Spleen (tissue), 11 donors: Measurements from ENCODE around the gene SLC9A7. TPM values are rescaled to one million over a fixed set of nuclear protein-coding genes. Genes with fewer than 3 reads are reported as not detected.
A peak's percentile ranks its signal among the peaks of the same experiment; 100 is the strongest.

Experiments used
- DNase-seq: peaks from one replicate; pipeline ENCODE4 v3.0.0-alpha.2; 2020
- H3K27ac ChIP-seq, 8 donors: fragments of 200-600 bp; sonication (generic) in 7 of 8; 1 replicate in 4 of 8; 2 replicates in 4 of 8; pipeline versions ENCODE4 v1.5.0 to v1.8.0; 2016 to 2021; ENCODE audit warnings: inconsistent platforms in 4 of 8, mild to moderate bottlenecking in 4 of 8, moderate library complexity in 1 of 8
- H3K27me3 ChIP-seq, 7 donors: fragments of 200-600 bp; sonication (generic) in 6 of 7; replicated peaks in 1 of 7; 1 replicate in 4 of 7; 2 replicates in 3 of 7; pipeline versions ENCODE4 v1.5.0 to v1.8.0; 2016 to 2021; ENCODE audit warnings: inconsistent platforms in 3 of 7, mild to moderate bottlenecking in 1 of 7
- H3K36me3 ChIP-seq, 6 donors: fragments of 200-600 bp; sonication (generic) in 5 of 6; 1 replicate in 4 of 6; 2 replicates in 2 of 6; pipeline versions ENCODE4 v1.5.0 to v1.8.0; 2016 to 2021; ENCODE audit warnings: inconsistent platforms in 2 of 6
- H3K4me1 ChIP-seq, 6 donors: fragments of 200-600 bp; sonication (generic) in 5 of 6; 1 replicate in 3 of 6; 2 replicates in 3 of 6; pipeline versions ENCODE4 v1.5.0 to v1.8.0; 2016 to 2021; ENCODE audit warnings: inconsistent platforms in 3 of 6
- H3K4me3 ChIP-seq, 8 donors: fragments of 200-600 bp; sonication (generic) in 7 of 8; 1 replicate in 4 of 8; 2 replicates in 4 of 8; pipeline versions ENCODE4 v1.5.0 to v1.8.0; 2016 to 2021; ENCODE audit warnings: inconsistent platforms in 4 of 8, mild to moderate bottlenecking in 4 of 8, moderate library complexity in 2 of 8
- H3K9me3 ChIP-seq, 8 donors: fragments of 200-600 bp; sonication (generic) in 7 of 8; 1 replicate in 4 of 8; 2 replicates in 4 of 8; pipeline versions ENCODE4 v1.5.0 to v1.8.0; 2016 to 2021; ENCODE audit warnings: inconsistent platforms in 4 of 8
- POLR2A ChIP-seq, 3 donors: fragments of 450-650 bp; IDR thresholded peaks; one replicate each; pipeline ENCODE4 v1.5.1; 2017; ENCODE audit warnings: antibody characterized with exemption in 3 of 3, mild to moderate bottlenecking in 1 of 3
- POLR2AphosphoS5 ChIP-seq, 3 donors: sonication (generic); formaldehyde crosslinking; IDR thresholded peaks; one replicate each; pipeline ENCODE4 v1.5.1; 2017; ENCODE audit warnings: antibody characterized with exemption in 3 of 3
- WGBS, 5 donors: extraction: QIAGEN DNeasy Blood & Tissue Kit in 3 of 5; methylation state at CpG; one replicate each; pipeline versions ENCODE4 v1.1.5 to v1.1.7; 2013 to 2018; 5-methylcytosine and 5-hydroxymethylcytosine counted together
- intact Hi-C: fragments of 100-400 bp; cut with DNase I; formaldehyde crosslinking; loops from one replicate; pipeline ENCODE4 v1.15.0; 2023; ENCODE audit warnings: low total_unique reads
- polyA plus RNA-seq, 3 donors: library from polyadenylated mRNA; stranded (reverse); fragments of 200-250 nt; gene quantifications; one replicate each; pipeline ENCODE4 v1.2.1, GENCODE V29; 2013
- total RNA-seq, 7 donors: library from RNA; depleted of rRNA in 3 of 7; stranded (reverse); fragments of >200 nt in 3 of 7; fragmentation: NEBNext Ultra II Directional in 4 of 7; extraction: Animal tissue kit (Norgen Biotek cat#: 25700) in 4 of 7; gene quantifications; one replicate each; pipeline versions ENCODE4 v1.1.0 to v1.2.1, GENCODE V29; 2016 to 2021
- TF ChIP-seq, protein P1 (sequence below), 11 experiments: fragments of 200-600 bp in 7 of 11; fragments of 450-650 bp in 4 of 11; sonication (generic) in 4 of 11; IDR thresholded peaks in 8 of 11; conservative IDR thresholded peaks in 3 of 11; 1 replicate in 7 of 11; 2 replicates in 4 of 11; pipeline versions ENCODE4 v1.4.0 to v1.8.0; 2016 to 2021; ENCODE audit warnings: antibody characterized with exemption in 11 of 11, inconsistent platforms in 4 of 11, mild to moderate bottlenecking in 1 of 11
- donor health status: healthy with polysubstance abuse.
- donor health status: DM: no; HTN: no; CAD: no; lungs with moderate emphysema.
- donor health status: DM: no; HTN: no; CAD: no.
- donor health status: Bipolar disorder and iron deficiency.
- donor health status: healthy.
- donor health status: DM: no; HTN: no; CAD: no.
- donor health status: DM: yes; HTN: yes; CAD: no.

SLC9A7 gene
- total and polyA plus RNA-seq, 10 donors: 3.2 to 25.2 (median 11.1) TPM

DNA sequence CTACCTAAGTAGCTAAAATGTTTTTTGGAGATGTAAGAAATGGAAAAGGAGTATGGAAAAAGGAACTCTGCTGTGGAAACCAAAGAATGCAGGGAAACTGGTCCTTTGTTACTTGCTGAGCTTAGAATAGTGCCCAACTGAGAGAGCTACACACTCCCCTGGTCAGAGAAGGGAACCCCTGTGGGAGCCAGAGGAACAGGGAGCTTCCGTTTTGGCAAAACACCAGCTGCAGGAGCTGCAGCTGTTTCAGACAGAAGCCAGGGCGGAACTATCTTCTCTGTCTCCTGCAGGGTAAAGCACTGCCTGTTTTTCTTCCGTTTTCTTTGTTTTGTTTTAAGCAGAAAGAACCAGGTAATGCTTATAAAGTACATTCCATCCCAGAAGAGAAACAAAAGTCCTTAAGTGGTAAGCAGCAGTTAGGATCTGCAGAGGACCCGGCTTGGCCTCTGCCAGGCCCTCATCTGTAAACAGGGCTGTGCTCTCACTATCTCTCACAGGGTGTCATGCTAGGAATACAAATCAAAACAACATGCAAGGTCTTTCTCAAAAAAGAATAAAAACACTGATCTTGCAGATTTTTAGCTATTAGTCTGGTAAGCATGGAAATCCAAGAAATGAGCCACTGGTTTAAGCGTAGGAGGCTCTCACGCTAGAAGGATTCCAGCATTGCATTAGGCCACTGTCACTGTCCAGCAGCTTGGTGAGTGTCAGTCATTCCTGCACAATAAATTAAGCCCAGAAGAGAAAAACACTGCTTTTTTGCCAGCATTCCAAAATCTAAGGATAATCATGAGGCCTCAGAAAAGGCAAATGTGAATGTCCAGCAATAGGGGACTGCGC, 109.3 kb downstream of the SLC9A7 start:
- Histone ChIP-seq H3K27me3 (peaks cover 0 to 6% (median 0%) of the 10 kb centered on the region in 7 donors), H3K4me3 (peak overlapping the region in 1 of 8 donors; percentile 9), H3K36me3 (peaks cover 0 to 10% (median 0%) of the 10 kb centered on the region in 6 donors), H3K27ac (peak overlapping the region; percentile 19 to 82 (median 56)), H3K9me3 (no peaks in the 10 kb centered on the region), H3K4me1 (peaks cover 7 to 44% (median 20%) of the 10 kb centered on the region in 6 donors)
- TF ChIP-seq, protein P1, sequence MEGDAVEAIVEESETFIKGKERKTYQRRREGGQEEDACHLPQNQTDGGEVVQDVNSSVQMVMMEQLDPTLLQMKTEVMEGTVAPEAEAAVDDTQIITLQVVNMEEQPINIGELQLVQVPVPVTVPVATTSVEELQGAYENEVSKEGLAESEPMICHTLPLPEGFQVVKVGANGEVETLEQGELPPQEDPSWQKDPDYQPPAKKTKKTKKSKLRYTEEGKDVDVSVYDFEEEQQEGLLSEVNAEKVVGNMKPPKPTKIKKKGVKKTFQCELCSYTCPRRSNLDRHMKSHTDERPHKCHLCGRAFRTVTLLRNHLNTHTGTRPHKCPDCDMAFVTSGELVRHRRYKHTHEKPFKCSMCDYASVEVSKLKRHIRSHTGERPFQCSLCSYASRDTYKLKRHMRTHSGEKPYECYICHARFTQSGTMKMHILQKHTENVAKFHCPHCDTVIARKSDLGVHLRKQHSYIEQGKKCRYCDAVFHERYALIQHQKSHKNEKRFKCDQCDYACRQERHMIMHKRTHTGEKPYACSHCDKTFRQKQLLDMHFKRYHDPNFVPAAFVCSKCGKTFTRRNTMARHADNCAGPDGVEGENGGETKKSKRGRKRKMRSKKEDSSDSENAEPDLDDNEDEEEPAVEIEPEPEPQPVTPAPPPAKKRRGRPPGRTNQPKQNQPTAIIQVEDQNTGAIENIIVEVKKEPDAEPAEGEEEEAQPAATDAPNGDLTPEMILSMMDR (IDR thresholded peaks at IDR 0.05 in 8 of 11, conservative IDR thresholded peaks at IDR 0.05 in 3 of 11): peak in 1 of 11 experiments; percentile 15
- TF ChIP-seq POLR2A (IDR thresholded peaks at IDR 0.05): no peak
- peak in 1 of 3 donors; percentile 56 for TF ChIP-seq POLR2AphosphoS5 (IDR thresholded peaks at IDR 0.05)
- WGBS, 5 donors: 33 to 54% (median 40%) methylated on average over 7 of the region's 7 CpGs
- no peak for DNase-seq
- intact Hi-C loops: loop anchor here (10.0 kb wide), 1 partner anchor 75 kb away; the partner anchor contains the start of gene CHST7

DNA sequence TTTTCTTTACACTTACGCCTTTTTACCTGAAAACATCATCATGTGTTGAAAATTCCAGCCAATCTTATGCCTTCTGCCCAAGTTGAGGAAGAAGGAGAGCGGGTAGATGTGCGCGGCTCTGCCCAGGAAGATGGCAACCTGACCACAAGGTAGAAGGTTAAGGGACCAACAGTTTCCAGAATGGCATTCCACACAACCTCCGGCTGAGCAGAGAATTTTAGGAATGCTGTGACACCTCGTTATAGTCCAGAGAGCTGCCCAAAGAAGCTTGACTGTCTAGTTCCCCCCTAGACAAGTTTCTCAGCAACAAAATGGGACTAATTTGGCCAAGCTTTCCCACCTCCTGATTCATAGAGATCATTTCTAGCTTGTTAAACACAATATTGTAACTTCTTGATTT, 110.3 kb downstream of the SLC9A7 start:
- WGBS, 5 donors: 82 to 88% (median 85%) methylated on average over 6 of the region's 6 CpGs
- H3K27ac ChIP-seq: peak overlapping the region in 6 of 8 donors; percentile 38 to 82 (median 58)

DNA sequence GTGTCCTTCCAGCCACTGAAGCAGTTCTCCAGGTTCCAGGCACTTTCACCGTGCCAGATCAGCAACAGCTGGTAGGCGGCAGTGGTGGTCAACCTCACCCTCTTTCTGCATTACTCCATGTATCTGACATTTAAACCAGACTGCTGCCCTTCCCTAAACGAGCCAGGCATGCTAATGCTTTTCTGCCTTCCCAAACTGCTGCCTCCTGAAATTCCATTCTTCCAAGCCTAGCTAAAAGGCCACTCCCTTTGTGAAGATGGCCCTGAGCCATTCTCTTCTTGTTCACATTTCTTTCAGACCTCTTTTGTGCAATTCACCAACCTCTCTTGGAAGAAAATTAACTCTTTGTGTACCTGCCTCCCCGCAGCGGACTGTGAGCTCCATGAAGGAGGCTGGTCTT, 111.7 kb downstream of the SLC9A7 start:
- WGBS, 5 donors: 74 to 93% (median 80%) methylated on average over 5 of the region's 5 CpGs
- Histone ChIP-seq H3K9me3 (no peaks in the 10 kb centered on the region), H3K36me3 (peaks cover 0 to 10% (median 0%) of the 10 kb centered on the region in 6 donors), H3K4me3 (no peak overlapping the region), H3K27me3 (no peaks in the 10 kb centered on the region), H3K27ac (no peak overlapping the region), H3K4me1 (peaks cover 7 to 43% (median 20%) of the 10 kb centered on the region in 6 donors)
- no peak for TF ChIP-seq POLR2A (IDR thresholded peaks at IDR 0.05)
- no peak for DNase-seq
- intact Hi-C loops: loop anchor here (10.0 kb wide), 1 partner anchor 72 kb away; the partner anchor contains the start of gene CHST7

More for the DNA sequence above, 110.3 kb downstream of the SLC9A7 start:
- Histone ChIP-seq H3K9me3 (no peaks in the 10 kb centered on the region), H3K27me3 (peaks cover 0 to 6% (median 0%) of the 10 kb centered on the region in 7 donors), H3K4me1 (peaks cover 7 to 50% (median 20%) of the 10 kb centered on the region in 6 donors), H3K36me3 (peaks cover 0 to 10% (median 0%) of the 10 kb centered on the region in 6 donors), H3K4me3 (no peak overlapping the region)
- TF ChIP-seq, protein P1 (IDR thresholded peaks at IDR 0.05 in 8 of 11, conservative IDR thresholded peaks at IDR 0.05 in 3 of 11): no peak
- TF ChIP-seq POLR2A (IDR thresholded peaks at IDR 0.05) (no peak), POLR2AphosphoS5 (IDR thresholded peaks at IDR 0.05) (no peak)
- no peak for DNase-seq
- intact Hi-C loops: loop anchor here (10.0 kb wide), 1 partner anchor 74 kb away; the partner anchor contains the start of gene CHST7

DNA sequence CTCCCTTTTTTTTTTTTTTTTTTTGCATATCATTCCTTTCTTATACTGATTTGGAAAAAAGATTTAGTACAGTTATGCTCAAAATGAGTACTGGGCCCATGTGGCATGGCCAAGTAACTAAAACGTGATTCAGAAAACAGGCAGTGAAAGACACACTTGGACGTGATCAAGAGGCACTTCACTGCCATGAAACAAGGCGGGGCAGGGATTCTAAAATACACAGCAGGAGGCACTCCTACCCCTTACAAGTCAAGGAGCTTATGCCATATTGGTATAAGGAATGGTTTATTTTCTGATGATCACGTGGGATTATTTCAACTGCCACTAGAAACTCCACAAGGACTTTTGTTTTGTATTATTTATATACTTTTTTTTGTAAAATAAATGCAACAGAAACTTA, 113.3 kb downstream of the SLC9A7 start:
- peaks cover 6 to 34% (median 17%) of the 10 kb centered on the region in 6 donors for H3K4me1 ChIP-seq
- 68 to 93% (median 89%) methylated on average over 4 of the region's 4 CpGs for WGBS, 5 donors
- H3K9me3 ChIP-seq: no peaks in the 10 kb centered on the region
- H3K36me3 ChIP-seq: peaks cover 0 to 10% (median 0%) of the 10 kb centered on the region in 6 donors
- TF ChIP-seq POLR2AphosphoS5 (IDR thresholded peaks at IDR 0.05) (no peak), POLR2A (IDR thresholded peaks at IDR 0.05) (no peak)
- TF ChIP-seq, protein P1 (IDR thresholded peaks at IDR 0.05 in 8 of 11, conservative IDR thresholded peaks at IDR 0.05 in 3 of 11): no peak
- no peak overlapping the region for H3K27ac ChIP-seq
- intact Hi-C loops: loop anchor here (10.0 kb wide), 1 partner anchor 71 kb away; the partner anchor contains the start of gene CHST7
- DNase-seq: no peak
- no peak overlapping the region for H3K4me3 ChIP-seq
- no peaks in the 10 kb centered on the region for H3K27me3 ChIP-seq
